Mucosa of stomach (tissue), 1 donor: Measurements from ENCODE around the gene CCL2.

Experiments used
- H3K27me3 ChIP-seq: one replicate; pipeline ENCODE4 v1.7.0; 2013; ENCODE audit warnings: mild to moderate bottlenecking, low read length; ENCODE audit not compliant: control insufficient read depth, insufficient read depth
- H3K36me3 ChIP-seq: one replicate; pipeline ENCODE4 v1.7.0; 2013; ENCODE audit warnings: low read length; ENCODE audit not compliant: control insufficient read depth, insufficient read depth
- H3K4me1 ChIP-seq: one replicate; pipeline ENCODE4 v1.7.0; 2013; ENCODE audit warnings: mild to moderate bottlenecking, low read length; ENCODE audit not compliant: control insufficient read depth, insufficient read depth
- H3K4me3 ChIP-seq: one replicate; pipeline ENCODE4 v1.7.0; 2013; ENCODE audit warnings: low read length
- H3K9ac ChIP-seq: one replicate; pipeline ENCODE4 v1.7.0; 2013; ENCODE audit warnings: mild to moderate bottlenecking, low read length, moderate library complexity
- H3K9me3 ChIP-seq: one replicate; pipeline ENCODE4 v1.7.0; 2013; ENCODE audit warnings: mild to moderate bottlenecking, low read length, moderate library complexity; ENCODE audit not compliant: control insufficient read depth
- donor health status: Pancreatic carcinoma.

Gene CCL2

GRCh38 chr17:34306466-34306865, 51.4 kb downstream of the CCL2 start:
- no peaks in the 10 kb centered on the region for H3K4me1 ChIP-seq
- no peaks in the 10 kb centered on the region for H3K9me3 ChIP-seq
- H3K36me3 ChIP-seq, result no peaks in the 10 kb centered on the region
- no peaks in the 10 kb centered on the region for H3K27me3 ChIP-seq
- H3K4me3 ChIP-seq, result no peak overlapping the region
- no peak overlapping the region for H3K9ac ChIP-seq
